GM12878 (cell line): Measurements from ENCODE around the gene RAB30. TPM values are rescaled to one million over a fixed set of nuclear protein-coding genes. Genes with fewer than 3 reads are reported as not detected.

Experiments
- ATF7 ChIP-seq: fragments of 450-650 bp; IDR thresholded peaks from 2 replicates; pipeline ENCODE4 v1.6.1; 2016; ENCODE audit warnings: low read depth, mild to moderate bottlenecking
- BRCA1 ChIP-seq: IDR thresholded peaks from 2 replicates; pipeline ENCODE4 v1.6.1; 2011; ENCODE audit warnings: low read depth, low read length, improper control_type of control experiment
- CBFB ChIP-seq: IDR thresholded peaks from 2 replicates; pipeline ENCODE4 v1.6.1; 2016; ENCODE audit warnings: antibody characterized with exemption, low read depth
- CUX1 ChIP-seq: IDR thresholded peaks from 2 replicates; pipeline ENCODE4 v1.6.1; 2012; ENCODE audit warnings: improper control_type of control experiment, low read depth, low read length; ENCODE audit not compliant: insufficient replicate concordance
- FOS ChIP-seq: IDR thresholded peaks from 3 replicates; pipeline ENCODE4 v1.6.1; 2011; ENCODE audit warnings: borderline replicate concordance; ENCODE audit not compliant: insufficient read length; ENCODE audit errors: extremely low read depth
- FOXM1 ChIP-seq: IDR thresholded peaks from 2 replicates; pipeline ENCODE4 v1.6.1; 2012; ENCODE audit warnings: low read depth, mild to moderate bottlenecking, inconsistent platforms, low read length, moderate library complexity
- JUNB ChIP-seq: IDR thresholded peaks from 2 replicates; pipeline ENCODE4 v1.6.1; 2016; ENCODE audit warnings: antibody characterized with exemption, mild to moderate bottlenecking
- NFIC ChIP-seq: IDR thresholded peaks from 2 replicates; pipeline ENCODE4 v1.6.1; 2012; ENCODE audit warnings: low read depth, mild to moderate bottlenecking, inconsistent platforms, low read length, moderate library complexity
- ZNF687 ChIP-seq: fragments of 450-650 bp; IDR thresholded peaks from 2 replicates; pipeline ENCODE4 v1.6.1; 2017; ENCODE audit warnings: mild to moderate bottlenecking, moderate library complexity
- polyA plus RNA-seq, 11 experiments: library from polyadenylated mRNA; depleted of rRNA in 4 of 11; unstranded in 6 of 11; stranded (reverse) in 5 of 11; fragments of >200 nt; fragmentation: Nextera tagmentation in 4 of 11; fragmentation: Illumina TruSeq in 1 of 11; extraction: Ambion mirVana in 4 of 11; extraction: Trizol in 1 of 11; gene quantifications; 1 replicate in 1 of 11; 2 replicates in 10 of 11; pipeline versions ENCODE4 v1.2.1 to v1.2.3, GENCODE V29; 2011 to 2016; ENCODE audit warnings: inconsistent platforms in 2 of 11, missing spikeins in 2 of 11, low read depth in 1 of 11
- total RNA-seq, 4 experiments: library from RNA; depleted of rRNA in 3 of 4; stranded (reverse); fragments of >200 nt in 3 of 4; fragmentation: Illumina TruSeq in 1 of 4; extraction: Trizol in 1 of 4; gene quantifications; 2 replicates each; pipeline versions ENCODE4 v1.2.1 to v1.2.3, GENCODE V29; 2013 to 2021

The RAB30 gene
- total and polyA plus RNA-seq, 10 of the 15 experiments (the other 5 are each of a cell fraction or from before 2014, with no cell fraction given): 9.8 to 26.7 (median 19.2) TPM

GRCh38 chr11:82930229-82930628, 141.5 kb downstream of the RAB30 start (continued):
- TF ChIP-seq NFIC (peak; percentile 46; the same call in 1 of the 2 replicates), JUNB (no peak), FOXM1 (0 out of 2 replicates have a peak, but pooled peaks have one; percentile 31), ZNF687 (peak; percentile 68), BRCA1 (no peak), ATF7 (no peak), CBFB (no peak), CUX1 (no peak), FOS (no peak)
